CD14-positive monocyte (primary cell): ENCODE data around the gene ARNT2. TPM values are rescaled to one million over a fixed set of nuclear protein-coding genes. Genes with fewer than 3 reads are reported as not detected.

Source experiments
- DNase-seq, 3 donors: peaks; one replicate each; pipeline ENCODE4 v3.0.0-alpha.2; 2011 to 2022
- H2AFZ ChIP-seq: 2 replicates; pipeline ENCODE4 v1.6.0; 2012; ENCODE audit warnings: mild to moderate bottlenecking, low read depth, low read length, inconsistent platforms; ENCODE audit not compliant: insufficient read depth, poor library complexity, severe bottlenecking
- H3K27ac ChIP-seq, 2 donors: 1 replicate in 1 of 2; 2 replicates in 1 of 2; pipeline ENCODE4 v1.5.1; 2012 to 2013; ENCODE audit warnings: low read length in 2 of 2, control low read depth in 1 of 2, inconsistent platforms in 1 of 2, low read depth in 1 of 2, mild to moderate bottlenecking in 1 of 2
- H3K27me3 ChIP-seq, 2 donors: one replicate each; pipeline versions ENCODE4 v1.6.0 to v1.6.1; 2011 to 2013; ENCODE audit warnings: low read length in 2 of 2; ENCODE audit not compliant: control insufficient read depth in 2 of 2, insufficient read depth in 2 of 2
- H3K36me3 ChIP-seq, 2 donors: replicated peaks in 1 of 2; 1 replicate in 1 of 2; 2 replicates in 1 of 2; pipeline versions ENCODE4 v1.5.1 to v1.6.1; 2012 to 2013; ENCODE audit warnings: low read length in 2 of 2, control low read depth in 1 of 2, inconsistent platforms in 1 of 2, mild to moderate bottlenecking in 1 of 2; ENCODE audit not compliant: insufficient read depth in 2 of 2, control insufficient read depth in 1 of 2
- H3K4me1 ChIP-seq, 2 donors: 1 replicate in 1 of 2; 2 replicates in 1 of 2; pipeline versions ENCODE4 v1.5.1 to v1.6.1; 2012 to 2013; ENCODE audit warnings: low read length in 2 of 2, control low read depth in 1 of 2, inconsistent platforms in 1 of 2, mild to moderate bottlenecking in 1 of 2, moderate library complexity in 1 of 2; ENCODE audit not compliant: insufficient read depth in 2 of 2, control insufficient read depth in 1 of 2
- H3K4me2 ChIP-seq: replicated peaks from 2 replicates; pipeline ENCODE3; 2012; ENCODE audit warnings: low read length, moderate library complexity, mild to moderate bottlenecking; ENCODE audit not compliant: poor library complexity, severe bottlenecking; ENCODE audit errors: extremely low read depth
- H3K4me3 ChIP-seq, 3 experiments: fragments of 200-600 bp in 1 of 3; sonication (generic) in 1 of 3; replicated peaks in 1 of 3; 1 replicate in 2 of 3; 2 replicates in 1 of 3; pipeline ENCODE4 v1.5.1; 2011 to 2013; ENCODE audit warnings: low read length in 3 of 3, mild to moderate bottlenecking in 3 of 3, control low read depth in 2 of 3, low read depth in 2 of 3, inconsistent platforms in 1 of 3, moderate library complexity in 1 of 3
- H3K79me2 ChIP-seq: 2 replicates; pipeline ENCODE4 v1.6.0; 2012; ENCODE audit warnings: mild to moderate bottlenecking, control low read depth, inconsistent platforms, low read length, moderate library complexity; ENCODE audit not compliant: insufficient read depth
- H3K9ac ChIP-seq: 2 replicates; pipeline ENCODE4 v1.6.0; 2017; ENCODE audit warnings: low read length, mild to moderate bottlenecking; ENCODE audit not compliant: insufficient read depth, poor library complexity, severe bottlenecking
- H3K9me3 ChIP-seq, 2 donors: replicated peaks in 1 of 2; 1 replicate in 1 of 2; 2 replicates in 1 of 2; pipeline versions ENCODE4 v1.5.1 to v1.6.1; 2012 to 2013; ENCODE audit warnings: low read length in 2 of 2, control low read depth in 1 of 2; ENCODE audit not compliant: control insufficient read depth in 1 of 2, insufficient read depth in 1 of 2
- H4K20me1 ChIP-seq: 2 replicates; pipeline ENCODE4 v1.6.0; 2012; ENCODE audit warnings: mild to moderate bottlenecking, low read length, control low read depth, moderate library complexity; ENCODE audit not compliant: insufficient read depth
- H3K27ac Mint-ChIP-seq, 7 donors: one replicate each; pipeline ENCODE4 v1.8.0; 2020; ENCODE audit warnings: mild to moderate bottlenecking in 7 of 7, mixed read lengths in 7 of 7, moderate library complexity in 6 of 7, inconsistent platforms in 2 of 7
- H3K27me3 Mint-ChIP-seq, 3 donors: one replicate each; pipeline ENCODE4 v1.8.0; 2021 to 2022; ENCODE audit warnings: low read depth in 3 of 3, mild to moderate bottlenecking in 3 of 3, mixed read lengths in 3 of 3, moderate library complexity in 3 of 3, inconsistent platforms in 1 of 3
- H3K36me3 Mint-ChIP-seq, 2 donors: one replicate each; pipeline ENCODE4 v1.8.0; 2020; ENCODE audit warnings: mixed read lengths in 2 of 2, inconsistent platforms in 1 of 2, mild to moderate bottlenecking in 1 of 2
- H3K4me1 Mint-ChIP-seq: one replicate; pipeline ENCODE4 v1.8.0; 2020; ENCODE audit warnings: mild to moderate bottlenecking, mixed read lengths
- H3K4me3 Mint-ChIP-seq, 2 donors: one replicate each; pipeline ENCODE4 v1.8.0; 2020; ENCODE audit warnings: mild to moderate bottlenecking in 2 of 2, mixed read lengths in 2 of 2, moderate library complexity in 1 of 2
- H3K9me3 Mint-ChIP-seq, 7 donors: one replicate each; pipeline ENCODE4 v1.8.0; 2020 to 2022; ENCODE audit warnings: mixed read lengths in 7 of 7, mild to moderate bottlenecking in 6 of 7, moderate library complexity in 6 of 7, inconsistent platforms in 2 of 7
- WGBS: methylation state at CpG from one replicate; pipeline ENCODE4 v1.1.5; 2013; ENCODE audit warnings: missing lambda C conversion rate; ENCODE audit not compliant: insufficient coverage; 5-methylcytosine and 5-hydroxymethylcytosine counted together
- intact Hi-C, 2 donors: fragments of 100-400 bp; cut with micrococcal nuclease; formaldehyde crosslinking; loops; one replicate each; pipeline versions ENCODE4 v1.15.0 to v1.15.1; 2023
- polyA plus RNA-seq, 3 donors: library from polyadenylated mRNA; depleted of rRNA in 1 of 3; unstranded in 2 of 3; stranded (reverse) in 1 of 3; fragments of 300-500 nt in 2 of 3; fragments of >200 nt in 1 of 3; fragmentation: Illumina TruSeq in 2 of 3; gene quantifications; 1 replicate in 2 of 3; 2 replicates in 1 of 3; pipeline ENCODE4 v1.2.3, GENCODE V29; 2012 to 2021
- TF ChIP-seq, protein P1 (sequence below): fragments of 200-600 bp; IDR thresholded peaks from one replicate; pipeline ENCODE4 v1.8.0; 2022; ENCODE audit warnings: antibody characterized with exemption, mild to moderate bottlenecking

ARNT2 gene
- polyA plus RNA-seq, 3 donors, result not detected

DNA sequence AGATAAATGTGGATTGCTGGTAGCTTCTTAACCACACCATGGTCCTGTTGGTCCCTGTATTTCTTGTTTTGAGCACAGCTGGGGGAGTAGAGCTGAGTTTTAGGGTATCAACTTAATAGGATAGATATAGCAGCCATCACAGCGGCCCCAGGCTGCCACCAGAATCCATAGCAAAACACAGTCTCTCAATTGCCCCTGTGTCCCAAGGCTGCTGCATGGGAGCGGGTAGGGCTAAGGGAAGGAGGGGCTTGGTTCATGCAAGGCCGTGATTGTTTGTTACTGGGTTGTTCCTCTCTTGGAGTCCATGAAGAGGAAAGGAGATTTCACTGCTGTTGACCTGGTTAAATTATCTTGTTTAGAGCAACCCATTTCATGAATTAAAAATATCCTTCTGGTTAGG is 22.1 kb downstream of the ARNT2 start:
- no peaks in the 10 kb centered on the region for H3K36me3 Mint-ChIP-seq
- H3K9me3 Mint-ChIP-seq, result no peaks in the 10 kb centered on the region
- H3K27me3 Mint-ChIP-seq, result peaks cover 6 to 9% (median 7%) of the 10 kb centered on the region in 3 donors

GRCh38 chr15:80429964-80430363 is 25.8 kb downstream of the ARNT2 start:
- peaks cover 3 to 11% (median 3%) of the 10 kb centered on the region in 3 donors for H3K27me3 Mint-ChIP-seq
- TF ChIP-seq, protein P1, sequence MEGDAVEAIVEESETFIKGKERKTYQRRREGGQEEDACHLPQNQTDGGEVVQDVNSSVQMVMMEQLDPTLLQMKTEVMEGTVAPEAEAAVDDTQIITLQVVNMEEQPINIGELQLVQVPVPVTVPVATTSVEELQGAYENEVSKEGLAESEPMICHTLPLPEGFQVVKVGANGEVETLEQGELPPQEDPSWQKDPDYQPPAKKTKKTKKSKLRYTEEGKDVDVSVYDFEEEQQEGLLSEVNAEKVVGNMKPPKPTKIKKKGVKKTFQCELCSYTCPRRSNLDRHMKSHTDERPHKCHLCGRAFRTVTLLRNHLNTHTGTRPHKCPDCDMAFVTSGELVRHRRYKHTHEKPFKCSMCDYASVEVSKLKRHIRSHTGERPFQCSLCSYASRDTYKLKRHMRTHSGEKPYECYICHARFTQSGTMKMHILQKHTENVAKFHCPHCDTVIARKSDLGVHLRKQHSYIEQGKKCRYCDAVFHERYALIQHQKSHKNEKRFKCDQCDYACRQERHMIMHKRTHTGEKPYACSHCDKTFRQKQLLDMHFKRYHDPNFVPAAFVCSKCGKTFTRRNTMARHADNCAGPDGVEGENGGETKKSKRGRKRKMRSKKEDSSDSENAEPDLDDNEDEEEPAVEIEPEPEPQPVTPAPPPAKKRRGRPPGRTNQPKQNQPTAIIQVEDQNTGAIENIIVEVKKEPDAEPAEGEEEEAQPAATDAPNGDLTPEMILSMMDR, result no peak
- Histone ChIP-seq H2AFZ (no peak overlapping the region), H3K36me3 (no peaks in the 10 kb centered on the region), H3K27ac (no peak overlapping the region), H4K20me1 (no peaks in the 10 kb centered on the region), H3K9me3 (no peaks in the 10 kb centered on the region), H3K4me2 (no peak overlapping the region), H3K27me3 (no peaks in the 10 kb centered on the region), H3K79me2 (no peaks in the 10 kb centered on the region), H3K4me1 (peaks cover under 1 to 1% of the 10 kb centered on the region in 2 donors), H3K9ac (no peak overlapping the region), H3K4me3 (no peak overlapping the region)
- no peaks in the 10 kb centered on the region for H3K36me3 Mint-ChIP-seq
- H3K27ac Mint-ChIP-seq, result no peak overlapping the region
- intact Hi-C loops, result no loop called here
- H3K9me3 Mint-ChIP-seq, result no peaks in the 10 kb centered on the region
- peaks cover 2% of the 10 kb centered on the region for H3K4me1 Mint-ChIP-seq
- WGBS, result 89% methylated on average over 4 of the region's 5 CpGs
- no peak for DNase-seq
- no peak overlapping the region for H3K4me3 Mint-ChIP-seq

More for the DNA sequence above, 22.1 kb downstream of the ARNT2 start:
- Histone ChIP-seq H4K20me1 (no peaks in the 10 kb centered on the region), H3K27me3 (no peaks in the 10 kb centered on the region), H3K4me1 (no peaks in the 10 kb centered on the region), H3K79me2 (no peaks in the 10 kb centered on the region), H3K4me3 (no peak overlapping the region), H3K4me2 (no peak overlapping the region), H3K9ac (no peak overlapping the region), H3K9me3 (no peaks in the 10 kb centered on the region), H3K36me3 (no peaks in the 10 kb centered on the region), H2AFZ (no peak overlapping the region), H3K27ac (no peak overlapping the region)
- Mint-ChIP-seq H3K4me1 (no peaks in the 10 kb centered on the region), H3K27ac (no peak overlapping the region), H3K4me3 (no peak overlapping the region)
- TF ChIP-seq, protein P1, result no peak
- intact Hi-C loops, result no loop called here
- no peak for DNase-seq
- no CpG with 5 or more reads among the region's 3 CpGs for WGBS
